Gastrocnemius medialis (tissue), 4 donors: ENCODE measurements around the gene SLC15A4.

ENCODE experiments used
- POLR2A ChIP-seq, 2 donors: fragments of 450-650 bp; IDR thresholded peaks; one replicate each; pipeline ENCODE4 v1.6.1; 2017; ENCODE audit warnings: antibody characterized with exemption in 2 of 2, mild to moderate bottlenecking in 2 of 2, moderate library complexity in 2 of 2
- TF ChIP-seq, protein P1 (sequence below), 5 experiments: fragments of 450-650 bp in 3 of 5; fragments of 200-600 bp in 2 of 5; sonication (generic) in 2 of 5; IDR thresholded peaks in 4 of 5; conservative IDR thresholded peaks in 1 of 5; 1 replicate in 4 of 5; 2 replicates in 1 of 5; pipeline ENCODE4 v1.5.1; 2016 to 2019; ENCODE audit warnings: antibody characterized with exemption in 5 of 5, mild to moderate bottlenecking in 3 of 5, moderate library complexity in 3 of 5

DNA sequence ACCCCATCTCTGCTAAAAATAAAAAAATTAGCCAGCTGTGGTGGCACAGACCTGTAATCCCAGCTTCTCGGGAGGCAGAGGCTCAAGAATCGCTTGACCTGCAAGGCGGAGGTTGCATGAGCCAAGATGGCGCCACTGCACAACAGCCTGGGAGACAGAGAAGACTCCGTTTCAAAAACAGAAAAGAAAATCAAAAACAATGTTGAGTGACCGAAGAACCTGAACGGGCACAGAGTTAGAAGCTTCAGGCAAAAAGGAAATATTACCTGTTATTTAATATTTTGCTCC lies 33.0 kb upstream of the SLC15A4 start:
- TF ChIP-seq, protein P1, sequence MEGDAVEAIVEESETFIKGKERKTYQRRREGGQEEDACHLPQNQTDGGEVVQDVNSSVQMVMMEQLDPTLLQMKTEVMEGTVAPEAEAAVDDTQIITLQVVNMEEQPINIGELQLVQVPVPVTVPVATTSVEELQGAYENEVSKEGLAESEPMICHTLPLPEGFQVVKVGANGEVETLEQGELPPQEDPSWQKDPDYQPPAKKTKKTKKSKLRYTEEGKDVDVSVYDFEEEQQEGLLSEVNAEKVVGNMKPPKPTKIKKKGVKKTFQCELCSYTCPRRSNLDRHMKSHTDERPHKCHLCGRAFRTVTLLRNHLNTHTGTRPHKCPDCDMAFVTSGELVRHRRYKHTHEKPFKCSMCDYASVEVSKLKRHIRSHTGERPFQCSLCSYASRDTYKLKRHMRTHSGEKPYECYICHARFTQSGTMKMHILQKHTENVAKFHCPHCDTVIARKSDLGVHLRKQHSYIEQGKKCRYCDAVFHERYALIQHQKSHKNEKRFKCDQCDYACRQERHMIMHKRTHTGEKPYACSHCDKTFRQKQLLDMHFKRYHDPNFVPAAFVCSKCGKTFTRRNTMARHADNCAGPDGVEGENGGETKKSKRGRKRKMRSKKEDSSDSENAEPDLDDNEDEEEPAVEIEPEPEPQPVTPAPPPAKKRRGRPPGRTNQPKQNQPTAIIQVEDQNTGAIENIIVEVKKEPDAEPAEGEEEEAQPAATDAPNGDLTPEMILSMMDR (IDR thresholded peaks at IDR 0.05 in 4 of 5, conservative IDR thresholded peaks at IDR 0.05 in 1 of 5) = no peak
- no peak for TF ChIP-seq POLR2A (IDR thresholded peaks at IDR 0.05)
